ENCODE measurements around the gene REL.

Gene REL

GRCh38 chr2:60849187-60849586 is 32.2 kb upstream of the REL start:
- Histone ChIP-seq H3K36me3 (ENCODE audit: control insufficient read depth in 1 of 2, insufficient read depth in 2 of 2, low read length in 2 of 2) (no peaks in the 10 kb centered on the region), H3K27me3 (ENCODE audit: insufficient read depth, low read length) (no peaks in the 10 kb centered on the region), H3K18ac (ENCODE audit: low read length) (no peak overlapping the region), H3K4me2 (ENCODE audit: low read length) (no peak overlapping the region), H3K79me1 (ENCODE audit: low read length) (no peaks in the 10 kb centered on the region), H3K27ac (ENCODE audit: low read depth, low read length) (no peak overlapping the region), H4K8ac (ENCODE audit: low read depth, low read length) (no peak overlapping the region), H2AFZ (ENCODE audit: insufficient read depth, low read length, poor library complexity) (no peak overlapping the region), H4K91ac (ENCODE audit: low read depth, low read length) (no peak overlapping the region), H2BK12ac (ENCODE audit: low read length) (no peak overlapping the region), H3K4me1 (ENCODE audit: control insufficient read depth in 1 of 2, insufficient read depth in 2 of 2, low read length in 2 of 2) (no peaks in the 10 kb centered on the region), H3K79me2 (ENCODE audit: control insufficient read depth, insufficient read depth, low read length, poor library complexity) (no peaks in the 10 kb centered on the region), H2BK5ac (ENCODE audit: low read depth, low read length, poor library complexity) (no peak overlapping the region), H3K9ac (ENCODE audit: low read length) (no peak overlapping the region), H2AK5ac (ENCODE audit: low read length) (no peak overlapping the region), H3K4ac (ENCODE audit: low read depth, low read length) (no peak overlapping the region), H3K14ac (ENCODE audit: low read length) (no peak overlapping the region), H3K23ac (ENCODE audit: low read length) (no peak overlapping the region), H3K9me3 (ENCODE audit: insufficient read depth, low read depth, low read length) (peaks cover 2% of the 10 kb centered on the region), H2BK120ac (ENCODE audit: insufficient read depth, low read length, poor library complexity) (no peak overlapping the region), H3K4me3 (ENCODE audit: low read depth, low read length) (no peak overlapping the region), H4K12ac (ENCODE audit: low read depth, low read length) (no peak overlapping the region)
- WGBS (ENCODE audit: extremely low coverage, insufficient coverage, insufficient read length), result no CpG with 5 or more reads among the region's 3 CpGs
- DNase-seq, result peak in 1 of 2 donors; percentile 47

- no peak overlapping the region for H3K18ac ChIP-seq (ENCODE audit: low read length)
- no CpG with 5 or more reads among the region's 8 CpGs for WGBS (ENCODE audit: extremely low coverage, insufficient coverage, insufficient read length)
- no peak overlapping the region for H3K27ac ChIP-seq (ENCODE audit: low read depth, low read length)
- no peak overlapping the region for H4K91ac ChIP-seq (ENCODE audit: low read depth, low read length)
- no peak overlapping the region for H3K9ac ChIP-seq (ENCODE audit: low read length)
- H4K12ac ChIP-seq (ENCODE audit: low read depth, low read length), result no peak overlapping the region
- no peak overlapping the region for H2AFZ ChIP-seq (ENCODE audit: insufficient read depth, low read length, poor library complexity)
- no peaks in the 10 kb centered on the region for H3K4me1 ChIP-seq (ENCODE audit: control insufficient read depth in 1 of 2, insufficient read depth in 2 of 2, low read length in 2 of 2)
- no peaks in the 10 kb centered on the region for H3K36me3 ChIP-seq (ENCODE audit: control insufficient read depth in 1 of 2, insufficient read depth in 2 of 2, low read length in 2 of 2)
- H2BK5ac ChIP-seq (ENCODE audit: low read depth, low read length, poor library complexity), result no peak overlapping the region
- H3K4ac ChIP-seq (ENCODE audit: low read depth, low read length), result no peak overlapping the region
- H3K4me3 ChIP-seq (ENCODE audit: low read depth, low read length), result no peak overlapping the region
- H4K8ac ChIP-seq (ENCODE audit: low read depth, low read length), result no peak overlapping the region
- H3K14ac ChIP-seq (ENCODE audit: low read length), result no peak overlapping the region
- H3K23ac ChIP-seq (ENCODE audit: low read length), result no peak overlapping the region
- H2AK5ac ChIP-seq (ENCODE audit: low read length), result no peak overlapping the region
- no peak for DNase-seq
- H3K4me2 ChIP-seq (ENCODE audit: low read length), result no peak overlapping the region
- H3K79me2 ChIP-seq (ENCODE audit: control insufficient read depth, insufficient read depth, low read length, poor library complexity), result no peaks in the 10 kb centered on the region
- no peaks in the 10 kb centered on the region for H3K27me3 ChIP-seq (ENCODE audit: insufficient read depth, low read length)
- no peaks in the 10 kb centered on the region for H3K79me1 ChIP-seq (ENCODE audit: low read length)
- peaks cover 2% of the 10 kb centered on the region for H3K9me3 ChIP-seq (ENCODE audit: insufficient read depth, low read depth, low read length)
- no peak overlapping the region for H2BK120ac ChIP-seq (ENCODE audit: insufficient read depth, low read length, poor library complexity)
- H2BK12ac ChIP-seq (ENCODE audit: low read length), result no peak overlapping the region
Observed at GRCh38 chr2:60852282-60852860, 29.0 kb upstream of the REL start.

GRCh38 chr2:60853531-60853930 is 27.8 kb upstream of the REL start:
- no peaks in the 10 kb centered on the region for H3K4me1 ChIP-seq (ENCODE audit: control insufficient read depth in 1 of 2, insufficient read depth in 2 of 2, low read length in 2 of 2)
- no peak overlapping the region for H4K91ac ChIP-seq (ENCODE audit: low read depth, low read length)
- no peak overlapping the region for H3K4me2 ChIP-seq (ENCODE audit: low read length)
- H3K18ac ChIP-seq (ENCODE audit: low read length), result no peak overlapping the region
- no peak overlapping the region for H3K4ac ChIP-seq (ENCODE audit: low read depth, low read length)
- H3K9me3 ChIP-seq (ENCODE audit: insufficient read depth, low read depth, low read length), result no peaks in the 10 kb centered on the region
- no CpG with 5 or more reads among the region's 2 CpGs for WGBS (ENCODE audit: extremely low coverage, insufficient coverage, insufficient read length)
- H3K9ac ChIP-seq (ENCODE audit: low read length), result no peak overlapping the region
- H2BK120ac ChIP-seq (ENCODE audit: insufficient read depth, low read length, poor library complexity), result no peak overlapping the region
- no peak overlapping the region for H2AFZ ChIP-seq (ENCODE audit: insufficient read depth, low read length, poor library complexity)
- no peak overlapping the region for H2BK5ac ChIP-seq (ENCODE audit: low read depth, low read length, poor library complexity)
- H3K4me3 ChIP-seq (ENCODE audit: low read depth, low read length), result no peak overlapping the region
- no peaks in the 10 kb centered on the region for H3K79me2 ChIP-seq (ENCODE audit: control insufficient read depth, insufficient read depth, low read length, poor library complexity)
- no peak overlapping the region for H2BK12ac ChIP-seq (ENCODE audit: low read length)
- H4K8ac ChIP-seq (ENCODE audit: low read depth, low read length), result no peak overlapping the region
- no peaks in the 10 kb centered on the region for H3K27me3 ChIP-seq (ENCODE audit: insufficient read depth, low read length)
- no peak overlapping the region for H3K27ac ChIP-seq (ENCODE audit: low read depth, low read length)
- H3K14ac ChIP-seq (ENCODE audit: low read length), result no peak overlapping the region
- H3K79me1 ChIP-seq (ENCODE audit: low read length), result no peaks in the 10 kb centered on the region
- no peak overlapping the region for H4K12ac ChIP-seq (ENCODE audit: low read depth, low read length)
- no peak for DNase-seq
- peak overlapping the region; percentile 13 for H3K23ac ChIP-seq (ENCODE audit: low read length)
- no peaks in the 10 kb centered on the region for H3K36me3 ChIP-seq (ENCODE audit: control insufficient read depth in 1 of 2, insufficient read depth in 2 of 2, low read length in 2 of 2)
- no peak overlapping the region for H2AK5ac ChIP-seq (ENCODE audit: low read length)

- no peak overlapping the region for H3K4ac ChIP-seq (ENCODE audit: low read depth, low read length)
- no peak overlapping the region for H2AK5ac ChIP-seq (ENCODE audit: low read length)
- no peaks in the 10 kb centered on the region for H3K36me3 ChIP-seq (ENCODE audit: control insufficient read depth in 1 of 2, insufficient read depth in 2 of 2, low read length in 2 of 2)
- H3K9ac ChIP-seq (ENCODE audit: low read length), result no peak overlapping the region
- H4K8ac ChIP-seq (ENCODE audit: low read depth, low read length), result no peak overlapping the region
- peaks cover 0 to 2% of the 10 kb centered on the region in 2 experiments for H3K4me1 ChIP-seq (ENCODE audit: control insufficient read depth in 1 of 2, insufficient read depth in 2 of 2, low read length in 2 of 2)
- H3K79me2 ChIP-seq (ENCODE audit: control insufficient read depth, insufficient read depth, low read length, poor library complexity), result no peaks in the 10 kb centered on the region
- H2BK5ac ChIP-seq (ENCODE audit: low read depth, low read length, poor library complexity), result no peak overlapping the region
- H3K14ac ChIP-seq (ENCODE audit: low read length), result no peak overlapping the region
- no peak overlapping the region for H2BK12ac ChIP-seq (ENCODE audit: low read length)
- H3K9me3 ChIP-seq (ENCODE audit: insufficient read depth, low read depth, low read length), result no peaks in the 10 kb centered on the region
- no peak overlapping the region for H3K4me3 ChIP-seq (ENCODE audit: low read depth, low read length)
- H3K27ac ChIP-seq (ENCODE audit: low read depth, low read length), result no peak overlapping the region
- WGBS (ENCODE audit: extremely low coverage, insufficient coverage, insufficient read length), result no CpG with 5 or more reads among the region's 5 CpGs
- H3K18ac ChIP-seq (ENCODE audit: low read length), result no peak overlapping the region
- H4K91ac ChIP-seq (ENCODE audit: low read depth, low read length), result no peak overlapping the region
- no peak overlapping the region for H3K23ac ChIP-seq (ENCODE audit: low read length)
- DNase-seq, result no peak
- H2BK120ac ChIP-seq (ENCODE audit: insufficient read depth, low read length, poor library complexity), result no peak overlapping the region
- no peak overlapping the region for H3K4me2 ChIP-seq (ENCODE audit: low read length)
- no peaks in the 10 kb centered on the region for H3K79me1 ChIP-seq (ENCODE audit: low read length)
- no peak overlapping the region for H4K12ac ChIP-seq (ENCODE audit: low read depth, low read length)
- H3K27me3 ChIP-seq (ENCODE audit: insufficient read depth, low read length), result no peaks in the 10 kb centered on the region
- no peak overlapping the region for H2AFZ ChIP-seq (ENCODE audit: insufficient read depth, low read length, poor library complexity)
Observed at GRCh38 chr2:60855989-60856669, 25.2 kb upstream of the REL start.

Data from trophoblast cell (in vitro differentiated cells and primary cell).